Measurements from ENCODE around the gene HOXD3. TPM values are rescaled to one million over a fixed set of nuclear protein-coding genes. Genes with fewer than 3 reads are reported as not detected.

HOXD3 gene
- total RNA-seq, 1 experiment from 2014 or later: not detected

DNA sequence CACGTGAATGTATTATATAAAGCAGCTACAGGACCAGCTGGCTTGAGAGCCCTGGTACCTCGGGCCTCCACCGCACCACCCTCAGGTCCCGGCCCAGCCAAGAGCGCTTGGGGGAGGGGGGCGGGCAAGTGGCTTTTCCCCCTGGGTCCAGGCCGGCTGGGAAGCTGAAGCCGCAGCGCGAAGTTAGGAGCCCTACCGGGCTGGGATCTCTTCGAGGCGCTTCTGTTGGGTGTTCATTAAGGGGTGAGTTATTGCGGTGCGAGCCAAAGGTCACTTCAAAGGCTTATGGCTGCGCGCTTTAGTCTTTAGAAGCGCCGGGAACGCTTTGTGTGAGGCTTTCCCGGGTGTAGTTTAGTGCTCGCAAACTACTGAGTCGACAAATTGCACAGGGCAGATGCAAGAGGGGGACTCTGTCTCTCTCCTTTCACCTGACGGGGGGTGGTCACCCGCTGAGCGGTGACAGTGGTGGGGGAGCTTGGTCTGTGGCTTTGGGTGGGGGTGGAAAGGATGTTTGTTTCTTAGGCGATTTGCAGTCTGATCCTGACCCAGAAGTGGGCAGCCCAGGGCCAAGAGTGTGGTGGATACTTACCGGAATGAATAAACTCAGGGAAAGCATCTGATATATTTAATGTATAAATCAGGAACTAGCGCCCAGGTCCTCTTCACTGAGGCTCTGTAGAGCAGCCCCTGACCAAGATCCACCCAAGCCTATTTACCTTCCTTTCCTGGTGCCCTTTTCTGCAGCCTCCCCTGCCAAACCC lies 6.0 kb downstream of the HOXD3 start:
- H3K23me2 ChIP-seq (ENCODE audit: insufficient read length, low read depth, low read length, poor library complexity, severe bottlenecking): no peaks in the 10 kb centered on the region
- H3K23ac ChIP-seq (ENCODE audit: insufficient read length, low read depth, low read length): no peak overlapping the region
- no peak for DNase-seq
- H3K4me2 ChIP-seq (ENCODE audit: insufficient read depth, insufficient read length, low read length): no peak overlapping the region
- H2BK15ac ChIP-seq (ENCODE audit: low read depth, low read length): no peak overlapping the region
- TF ChIP-seq CTCF (conservative IDR thresholded peaks at IDR 0.05): no peak
- no peaks in the 10 kb centered on the region for H3K79me2 ChIP-seq (ENCODE audit: insufficient read depth, low read length)
- H3K27ac ChIP-seq (ENCODE audit: insufficient read length, low read depth, low read length): no peak overlapping the region
- peaks cover 3 to 33% of the 10 kb centered on the region in 2 experiments; a peak in 3 of 4 replicates for H3K4me1 Mint-ChIP-seq
- H3K4me3 Mint-ChIP-seq: peak overlapping the region in 1 of 2 experiments; percentile 38; a peak in 2 of 5 replicates
- no peak overlapping the region for H2BK20ac ChIP-seq (ENCODE audit: low read depth, low read length, poor library complexity, severe bottlenecking)
- H3K18ac ChIP-seq (ENCODE audit: insufficient read length, low read depth, low read length): no peak overlapping the region
- no peaks in the 10 kb centered on the region; a peak in 1 of 7 replicates for H3K36me3 Mint-ChIP-seq (ENCODE audit: insufficient read depth in 1 of 3, low read depth in 3 of 3)
- no peak overlapping the region for H4K5ac ChIP-seq (ENCODE audit: insufficient read length, low read depth, low read length)
- H2BK120ac ChIP-seq (ENCODE audit: low read depth, low read length, poor library complexity, severe bottlenecking): no peak overlapping the region
- peaks cover 2 to 5% of the 10 kb centered on the region in 2 experiments; a peak in 3 of 5 replicates for H3K9me3 Mint-ChIP-seq
- no CpG with 5 or more reads among the region's 29 CpGs for WGBS (ENCODE audit: extremely low coverage, insufficient read length, low lambda C conversion rate)
- H2AFZ ChIP-seq (ENCODE audit: low read length): no peak overlapping the region
- H3K4me1 ChIP-seq (ENCODE audit: insufficient read depth, low read length): no peaks in the 10 kb centered on the region
- H4K8ac ChIP-seq (replicated peaks; ENCODE audit: insufficient read length, low read depth, low read length): no peak overlapping the region
- peaks cover 2% of the 10 kb centered on the region for H4K20me1 ChIP-seq (ENCODE audit: control insufficient read depth, insufficient read depth, insufficient read length)
- peaks cover 100% of the 10 kb centered on the region for H3K27me3 Mint-ChIP-seq (ENCODE audit: low read depth)
- no peak overlapping the region for H3K56ac ChIP-seq (ENCODE audit: insufficient read length, low read depth, low read length)
- no peak overlapping the region for H2AK5ac ChIP-seq (ENCODE audit: insufficient read length, low read length)
- no peaks in the 10 kb centered on the region for H3K9me3 ChIP-seq (ENCODE audit: control insufficient read depth, low read depth, low read length)
- no peaks in the 10 kb centered on the region for H3K79me1 ChIP-seq (ENCODE audit: insufficient read depth, low read depth, low read length, poor library complexity, severe bottlenecking)
- H3K9ac ChIP-seq (ENCODE audit: extremely low read depth, insufficient read length, low read length): no peak overlapping the region
- no peak overlapping the region for H4K91ac ChIP-seq (ENCODE audit: insufficient read length, low read depth, low read length)
- no peak overlapping the region for H2BK5ac ChIP-seq (ENCODE audit: insufficient read length, low read length)
- no peak overlapping the region for H3T11ph ChIP-seq (ENCODE audit: low read length)
- H2BK12ac ChIP-seq (ENCODE audit: insufficient read length, low read depth, low read length): no peak overlapping the region
- no peak overlapping the region for H3K14ac ChIP-seq (ENCODE audit: insufficient read depth, low read length)
- H3K4ac ChIP-seq (ENCODE audit: low read depth, low read length): no peak overlapping the region
- peaks cover 99% of the 10 kb centered on the region for H3K27me3 ChIP-seq (ENCODE audit: insufficient read depth, low read length)
- no peak overlapping the region for H3K27ac Mint-ChIP-seq

All from H9 (cell line).